ENCODE results near the gene DNAH9. TPM values are rescaled to one million over a fixed set of nuclear protein-coding genes. Genes with fewer than 3 reads are reported as not detected.
"Not testable (repeated sequence)": the region's sequence is repeated elsewhere in the genome, so short reads cannot be mapped to it uniquely, and the experiment has no call there.

Gene DNAH9
- total and polyA plus RNA-seq, 8 donors = 0.28 to 18.3 (median 0.42) TPM; not detected in 2

GRCh38 chr17:11950771-11951519 is 352.7 kb downstream of the DNAH9 start:
- H3K27me3 ChIP-seq = no peaks in the 10 kb centered on the region
- WGBS, 5 donors = 73 to 85% (median 79%) methylated on average over 7 of the region's 7 CpGs
- H3K4me1 ChIP-seq = peaks cover 0 to 9% (median 4%) of the 10 kb centered on the region in 4 donors
- peaks cover 0 to 7% (median 0%) of the 10 kb centered on the region in 4 donors for H3K36me3 ChIP-seq
- H3K27ac ChIP-seq = no peak overlapping the region
- no peak for TF ChIP-seq POLR2A (IDR thresholded peaks at IDR 0.05)
- no peak for TF ChIP-seq POLR2AphosphoS5 (IDR thresholded peaks at IDR 0.05)
- no peak for TF ChIP-seq EP300 (IDR thresholded peaks at IDR 0.05)
- no peak for TF ChIP-seq CTCF (IDR thresholded peaks at IDR 0.05)
- H3K9me3 ChIP-seq = peaks cover 0 to 34% (median 12%) of the 10 kb centered on the region in 4 donors
- H3K4me3 ChIP-seq = no peak overlapping the region
- DNase-seq = no peak
- intact Hi-C loops (cut with DNase I; ENCODE audit: low total_unique reads) = no loop called here

GRCh38 chr17:11952610-11953009 is 354.3 kb downstream of the DNAH9 start:
- H3K9me3 ChIP-seq = peaks cover 0 to 34% (median 12%) of the 10 kb centered on the region in 4 donors
- intact Hi-C loops (cut with DNase I; ENCODE audit: low total_unique reads) = no loop called here
- peaks cover 0 to 9% (median 4%) of the 10 kb centered on the region in 4 donors for H3K4me1 ChIP-seq
- DNase-seq = no peak
- H3K36me3 ChIP-seq = peaks cover 0 to 7% (median 1%) of the 10 kb centered on the region in 4 donors
- 96 to 99% (median 99%) methylated on average over 3 of the region's 3 CpGs for WGBS, 5 donors
- no peak overlapping the region for H3K27ac ChIP-seq
- no peak for TF ChIP-seq POLR2AphosphoS5 (IDR thresholded peaks at IDR 0.05)
- H3K27me3 ChIP-seq = no peaks in the 10 kb centered on the region
- no peak overlapping the region for H3K4me3 ChIP-seq

GRCh38 chr17:11953924-11954323 is 355.7 kb downstream of the DNAH9 start:
- H3K27me3 ChIP-seq = no peaks in the 10 kb centered on the region
- DNase-seq = no peak
- intact Hi-C loops (cut with DNase I; ENCODE audit: low total_unique reads) = no loop called here
- H3K27ac ChIP-seq = no peak overlapping the region
- H3K9me3 ChIP-seq = peaks cover 0 to 34% (median 12%) of the 10 kb centered on the region in 4 donors
- WGBS, 5 donors = 89 to 100% (median 97%) methylated on average over 1 of the region's 1 CpG
- H3K4me1 ChIP-seq = peaks cover 0 to 3% (median under 1%) of the 10 kb centered on the region in 4 donors
- H3K4me3 ChIP-seq = no peak overlapping the region
- TF ChIP-seq POLR2A (IDR thresholded peaks at IDR 0.05) (no peak), EP300 (IDR thresholded peaks at IDR 0.05) (no peak), POLR2AphosphoS5 (IDR thresholded peaks at IDR 0.05) (no peak), CTCF (IDR thresholded peaks at IDR 0.05) (no peak)
- peaks cover 0 to 17% (median 4%) of the 10 kb centered on the region in 4 donors for H3K36me3 ChIP-seq

GRCh38 chr17:11954936-11955335 is 356.7 kb downstream of the DNAH9 start:
- no peak overlapping the region for H3K4me3 ChIP-seq
- peaks cover 0 to 34% (median 12%) of the 10 kb centered on the region in 4 donors for H3K9me3 ChIP-seq
- H3K27ac ChIP-seq = no peak overlapping the region
- TF ChIP-seq POLR2A (IDR thresholded peaks at IDR 0.05) (no peak), EP300 (IDR thresholded peaks at IDR 0.05) (no peak), POLR2AphosphoS5 (IDR thresholded peaks at IDR 0.05) (no peak), CTCF (IDR thresholded peaks at IDR 0.05) (no peak)
- intact Hi-C loops (cut with DNase I; ENCODE audit: low total_unique reads) = no loop called here
- no peak for DNase-seq
- peaks cover 0 to 17% (median 4%) of the 10 kb centered on the region in 4 donors for H3K36me3 ChIP-seq
- no peaks in the 10 kb centered on the region for H3K4me1 ChIP-seq
- no peaks in the 10 kb centered on the region for H3K27me3 ChIP-seq

GRCh38 chr17:11969565-11969964 is 371.3 kb downstream of the DNAH9 start:
- Histone ChIP-seq H3K4me1 (no peaks in the 10 kb centered on the region), H3K9me3 (peaks cover 4 to 35% (median 21%) of the 10 kb centered on the region in 4 donors), H3K36me3 (peaks cover 0 to 15% (median 0%) of the 10 kb centered on the region in 4 donors), H3K4me3 (no peak overlapping the region), H3K27me3 (no peaks in the 10 kb centered on the region), H3K27ac (no peak overlapping the region)
- 84 to 100% (median 94%) methylated on average over 2 of the region's 2 CpGs for WGBS, 5 donors
- intact Hi-C loops (cut with DNase I; ENCODE audit: low total_unique reads) = no loop called here
- no peak for DNase-seq
- no peak for TF ChIP-seq EP300 (IDR thresholded peaks at IDR 0.05)
- TF ChIP-seq CTCF (IDR thresholded peaks at IDR 0.05) = no peak
- no peak for TF ChIP-seq POLR2A (IDR thresholded peaks at IDR 0.05)
- TF ChIP-seq POLR2AphosphoS5 (IDR thresholded peaks at IDR 0.05) = no peak

- H3K27me3 ChIP-seq; intact Hi-C loops (cut with DNase I; ENCODE audit: low total_unique reads); H3K27ac ChIP-seq; DNase-seq; H3K4me3 ChIP-seq; H3K4me1 ChIP-seq: not testable (repeated sequence)
- 80 to 85% (median 83%) methylated on average over 19 of the region's 19 CpGs for WGBS, 5 donors
- H3K9me3 ChIP-seq = peaks cover 0 to 13% (median 5%) of the 10 kb centered on the region in 4 donors
- peaks cover 7 to 11% (median 10%) of the 10 kb centered on the region in 4 donors for H3K36me3 ChIP-seq
Observed at GRCh38 chr17:11972741-11973140, 374.5 kb downstream of the DNAH9 start.
